ENCODE measurements around the gene RERE. TPM values are rescaled to one million over a fixed set of nuclear protein-coding genes. Genes with fewer than 3 reads are reported as not detected.

RERE gene
- total RNA-seq, 1 experiment from 2014 or later = 40.6 TPM

GRCh38 chr1:8516793-8517556, 300.5 kb downstream of the RERE start:
- H3K27ac ChIP-seq (ENCODE audit: low read depth, low read length) = no peak overlapping the region
- BruUV-seq (replicated peaks) = no TSS peak

More at GRCh38 chr1:8516793-8517556, 300.5 kb downstream of the RERE start:
- ATAC-seq (no peak), DNase-seq (ENCODE audit: low read depth, low spot score) (no peak)
- RAD21 ChIA-PET (ENCODE audit: low non-redundant PET in 1 of 2, low total read pairs in 2 of 2, uncharacterized antibody in 2 of 2, unreplicated experiment in 2 of 2) = no interaction called here
- intact Hi-C loops (cut with micrococcal nuclease) = no loop called here
- H3K4me1 ChIP-seq (ENCODE audit: control insufficient read depth in 1 of 2, insufficient read depth in 2 of 2, low read length in 2 of 2) = peaks cover 0 to 3% of the 10 kb centered on the region in 2 experiments; a peak in 2 of 4 replicates
- CTCF ChIA-PET = no interaction called here
- H3K79me2 ChIP-seq (ENCODE audit: insufficient read depth, low read length) = no peaks in the 10 kb centered on the region; the same call in 1 of the 2 replicates
- no peak overlapping the region for H3K9ac ChIP-seq (ENCODE audit: low read length)
- no peaks in the 10 kb centered on the region for H3K9me2 ChIP-seq (ENCODE audit: insufficient read depth)
- no peak overlapping the region for H3K4me2 ChIP-seq (ENCODE audit: low read length)
- H2AFZ ChIP-seq (ENCODE audit: low read depth, low read length, poor library complexity, severe bottlenecking) = no peak overlapping the region
- no peaks in the 10 kb centered on the region for H3K36me3 ChIP-seq (ENCODE audit: control insufficient read depth in 1 of 2, insufficient read depth in 2 of 2, low read length in 2 of 2)
- POLR2A ChIA-PET = no interaction called here
- no peak for TF ChIP-seq REST (IDR thresholded peaks at IDR 0.05; ENCODE audit: low read depth)
- no peak for TF ChIP-seq EGR1 (IDR thresholded peaks at IDR 0.05; ENCODE audit: low read depth)
- no peak for TF ChIP-seq MAX (IDR thresholded peaks at IDR 0.05)
- TF ChIP-seq CTCF (IDR thresholded peaks at IDR 0.05 in 2 of 3, conservative IDR thresholded peaks at IDR 0.05 in 1 of 3; ENCODE audit: borderline replicate concordance in 1 of 3, insufficient read depth in 1 of 3, low read depth in 2 of 3, low read length in 2 of 3) = no peak
- TF ChIP-seq ELF1 (IDR thresholded peaks at IDR 0.05; ENCODE audit: borderline replicate concordance, low read depth) = no peak
- no peak for TF ChIP-seq TCF7L2 (IDR thresholded peaks at IDR 0.05; ENCODE audit: borderline replicate concordance, extremely low read depth, insufficient read depth, insufficient read length)
- no peak for TF ChIP-seq SIN3A (IDR thresholded peaks at IDR 0.05; ENCODE audit: low read depth)
- TF ChIP-seq CEBPB (IDR thresholded peaks at IDR 0.05; ENCODE audit: low read depth) = no peak
- no peak for TF ChIP-seq ZFX (IDR thresholded peaks at IDR 0.05)
- no peak for TF ChIP-seq JUND (IDR thresholded peaks at IDR 0.05)
- TF ChIP-seq POLR2A (IDR thresholded peaks at IDR 0.05; ENCODE audit: borderline replicate concordance, extremely low read depth, insufficient read depth, insufficient read length) = no peak
- TF ChIP-seq EZH2phosphoT487 (IDR thresholded peaks at IDR 0.05; ENCODE audit: borderline replicate concordance) = no peak
- TF ChIP-seq POLR2AphosphoS5 (IDR thresholded peaks at IDR 0.05; ENCODE audit: low read depth, low read length) = no peak
- TF ChIP-seq SRF (IDR thresholded peaks at IDR 0.05; ENCODE audit: low read depth) = no peak
- H3K27me3 ChIP-seq (ENCODE audit: insufficient read depth, low read length) = no peaks in the 10 kb centered on the region
- no peaks in the 10 kb centered on the region for H4K20me1 ChIP-seq (ENCODE audit: insufficient read depth)
- no peak overlapping the region for H3K4me3 ChIP-seq (replicated peaks in 1 of 2; ENCODE audit: low read depth in 1 of 2, low read length in 2 of 2)
- no peaks in the 10 kb centered on the region for H3K9me3 ChIP-seq (ENCODE audit: control insufficient read depth in 1 of 2, insufficient read depth in 1 of 2, low read depth in 1 of 2, low read length in 2 of 2)
